Activated T-cell treated with anti-CD3 and anti-CD28 coated beads, Interleukin-2, amount 50 U/mL, for 4 hours (primary cell): Measurements from ENCODE around the gene NDUFA7. TPM values are rescaled to one million over a fixed set of nuclear protein-coding genes. Genes with fewer than 3 reads are reported as not detected.
A peak's percentile ranks its signal among the peaks of the same experiment; 100 is the strongest.

Source experiments
- ATAC-seq, 2 donors: fragments of 200-7000 bp; cut with Tn5 transposase; one replicate each; pipeline ENCODE4 v1.10.0; 2021
- DNase-seq: peaks from one replicate; pipeline ENCODE4 v3.0.0-alpha.2; 2020
- H3K27me3 Mint-ChIP-seq: one replicate; pipeline ENCODE4 v1.8.0; 2021; ENCODE audit warnings: low read depth, mixed read lengths
- H3K36me3 Mint-ChIP-seq: one replicate; pipeline ENCODE4 v1.8.0; 2022; ENCODE audit warnings: mixed read lengths; ENCODE audit not compliant: insufficient read depth
- H3K4me1 Mint-ChIP-seq: one replicate; pipeline ENCODE4 v1.8.0; 2021; ENCODE audit warnings: low read depth, mixed read lengths
- H3K4me3 Mint-ChIP-seq: one replicate; pipeline ENCODE4 v1.8.0; 2021; ENCODE audit warnings: mild to moderate bottlenecking, moderate library complexity, mixed read lengths
- H3K9me3 Mint-ChIP-seq: one replicate; pipeline ENCODE4 v1.8.0; 2021; ENCODE audit warnings: mixed read lengths
- total RNA-seq, 3 donors: library from RNA; stranded (reverse); gene quantifications; one replicate each; pipeline ENCODE4 v1.2.1, GENCODE V29; 2021

NDUFA7 gene
- total RNA-seq, 3 donors from 2014 or later = 81.8 to 96.8 (median 93.0) TPM

DNA sequence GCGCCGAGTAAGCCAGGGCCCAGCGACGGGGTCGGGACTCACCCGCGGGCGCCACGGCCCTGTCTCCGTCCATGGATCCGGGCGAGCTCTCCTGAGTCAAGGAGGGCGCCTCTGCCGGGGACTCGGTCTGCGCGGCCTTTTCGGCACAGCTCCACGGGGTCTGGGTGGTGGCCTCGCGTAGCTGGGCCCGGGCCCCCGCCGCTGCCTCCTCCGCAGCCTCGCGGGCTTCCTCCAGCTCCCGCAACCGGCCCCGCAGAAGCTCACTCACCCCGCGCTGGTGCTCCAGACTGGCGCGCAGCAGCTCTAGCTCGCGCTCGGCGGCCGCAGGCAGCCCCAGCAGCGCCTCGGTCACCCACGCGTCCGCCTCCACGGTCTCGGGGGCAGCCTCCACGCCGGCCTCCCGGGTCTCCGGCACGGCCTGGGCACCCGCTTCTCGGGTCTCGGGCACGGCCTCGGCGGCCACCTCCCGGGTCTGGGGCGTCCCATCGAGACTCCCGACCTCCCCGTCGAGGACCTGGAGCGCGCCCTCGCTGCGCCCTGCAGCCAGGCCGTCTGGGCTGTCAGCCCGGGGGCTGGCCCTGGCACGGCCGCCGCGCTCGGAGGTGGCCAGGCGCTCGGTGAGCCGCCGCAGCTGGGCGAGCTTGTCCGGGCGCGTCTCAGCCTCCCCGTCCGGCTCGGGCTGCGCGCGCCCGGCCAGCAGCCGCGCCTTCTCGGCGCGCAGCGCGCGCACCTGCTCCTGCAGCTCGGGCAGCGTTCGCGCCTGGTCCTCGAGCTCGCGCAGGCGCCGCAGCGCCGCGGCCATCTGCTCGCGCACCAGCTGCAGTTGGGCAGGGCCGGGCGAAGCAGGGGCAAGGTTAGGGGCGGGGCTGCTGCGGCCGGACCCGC lies 13.5 kb upstream of the NDUFA7 start:
- Mint-ChIP-seq H3K27me3 (peaks cover 32% of the 10 kb centered on the region), H3K9me3 (no peaks in the 10 kb centered on the region), H3K36me3 (no peaks in the 10 kb centered on the region), H3K4me3 (no peak overlapping the region), H3K4me1 (peaks cover 4% of the 10 kb centered on the region)
- ATAC-seq = peak; percentile 68 to 78
- DNase-seq = no peak

DNA sequence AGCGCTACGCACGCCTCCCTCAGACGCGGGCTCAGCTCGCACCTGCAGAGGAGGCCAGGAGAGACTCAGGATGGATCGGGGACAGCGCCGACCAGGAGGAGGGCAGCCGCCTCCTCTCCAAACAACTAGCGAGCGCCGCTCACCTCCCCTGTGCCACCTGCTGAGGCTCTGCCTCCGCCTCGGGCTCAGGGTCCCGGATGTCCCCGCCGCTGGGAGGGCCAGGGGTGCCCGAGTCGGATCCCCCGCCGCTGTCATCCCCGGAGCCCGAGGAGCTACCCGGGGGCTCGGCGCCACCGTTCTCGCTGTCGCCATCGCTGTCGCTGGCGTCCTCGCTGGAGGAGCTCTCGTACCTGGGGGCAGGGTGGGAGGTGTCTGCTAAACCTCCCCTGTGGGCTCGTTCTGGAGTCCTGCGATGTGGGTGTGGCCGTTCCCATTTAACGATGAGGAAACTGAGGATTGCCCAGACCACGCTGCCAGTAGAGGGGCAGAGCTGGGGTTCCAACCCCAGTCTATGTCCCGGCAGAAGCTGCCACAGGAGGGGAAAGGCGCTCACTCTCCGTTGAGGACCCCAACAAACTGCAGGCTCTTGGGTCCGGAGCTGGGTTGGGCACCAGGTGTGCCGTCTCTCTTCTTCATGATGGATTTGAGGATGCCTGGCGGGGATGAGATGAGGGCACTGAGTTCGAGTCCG lies 12.7 kb upstream of the NDUFA7 start:
- no peaks in the 10 kb centered on the region for H3K9me3 Mint-ChIP-seq
- peaks cover 30% of the 10 kb centered on the region for H3K27me3 Mint-ChIP-seq
- no peak for DNase-seq
- no peaks in the 10 kb centered on the region for H3K36me3 Mint-ChIP-seq
- H3K4me1 Mint-ChIP-seq = peaks cover 4% of the 10 kb centered on the region
- no peak for ATAC-seq
- H3K4me3 Mint-ChIP-seq = no peak overlapping the region

DNA sequence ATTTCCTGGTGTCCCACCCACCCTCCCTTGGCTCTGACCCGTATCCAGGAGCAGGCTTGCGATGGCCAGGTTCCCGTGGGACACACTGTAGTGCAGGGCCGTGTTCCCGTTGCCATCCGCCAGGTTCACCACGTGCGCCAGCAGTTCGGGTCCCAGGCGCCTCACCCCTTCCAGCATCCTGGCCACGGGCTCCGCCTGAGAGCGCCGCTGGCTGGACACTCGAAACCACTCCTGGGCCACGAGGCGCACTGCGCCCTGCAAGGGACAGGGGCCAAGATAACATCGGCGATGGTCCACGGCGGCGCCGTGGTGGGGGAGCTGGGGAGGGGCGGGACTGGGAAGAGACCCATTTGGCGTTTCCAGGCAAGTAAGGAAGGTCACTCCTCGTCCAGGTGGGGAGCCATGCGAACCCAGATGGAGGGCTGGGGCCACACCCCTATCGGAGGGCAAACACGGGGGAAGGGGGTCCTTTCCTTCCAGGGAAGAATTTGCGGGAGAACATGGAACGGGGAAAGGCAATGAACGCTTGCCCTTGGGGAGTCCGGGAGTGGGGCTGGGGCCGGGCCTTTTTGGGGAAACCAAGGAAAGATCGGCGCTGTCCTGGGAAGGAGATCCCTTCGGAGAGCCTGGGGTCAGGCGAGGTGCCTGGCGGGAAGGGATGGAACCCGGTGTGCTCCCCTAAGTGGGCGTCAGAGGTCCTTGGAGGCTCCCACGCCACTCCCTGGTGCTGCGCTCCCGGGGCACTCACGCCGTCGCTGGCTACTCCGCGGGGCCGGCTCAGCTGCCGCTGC lies 12.0 kb upstream of the NDUFA7 start:
- Mint-ChIP-seq H3K27me3 (peaks cover 25% of the 10 kb centered on the region), H3K36me3 (no peaks in the 10 kb centered on the region), H3K4me3 (no peak overlapping the region), H3K4me1 (peaks cover 4% of the 10 kb centered on the region), H3K9me3 (no peaks in the 10 kb centered on the region)
- no peak for ATAC-seq
- DNase-seq = no peak

DNA sequence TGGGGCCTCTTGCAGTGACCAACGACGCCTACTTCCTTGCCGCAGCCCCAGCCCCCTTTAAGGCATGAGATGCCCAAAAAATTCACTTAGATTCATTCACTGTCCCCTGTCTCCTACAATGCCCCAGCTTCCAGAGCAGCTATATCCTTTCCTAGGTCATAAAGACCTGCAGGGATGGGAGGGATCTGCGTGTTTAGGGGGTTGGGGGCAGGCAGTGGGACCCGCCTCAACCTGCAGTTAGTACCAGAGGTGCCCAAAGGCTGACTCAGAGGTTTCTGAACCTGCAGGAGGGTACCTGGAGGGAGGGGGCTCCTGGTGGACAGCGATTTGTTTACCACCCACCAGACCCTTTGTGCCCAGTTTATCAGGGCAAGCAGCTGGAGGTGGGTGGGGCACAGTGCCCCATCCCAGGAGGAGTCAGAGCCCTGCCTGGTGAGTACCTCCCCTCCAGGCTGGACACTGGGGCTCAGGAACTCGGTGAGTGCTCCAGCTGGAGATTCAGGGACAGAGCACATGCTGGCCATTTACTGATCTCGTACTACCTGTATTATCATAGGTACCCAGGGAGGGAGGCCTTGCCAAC lies 10.2 kb upstream of the NDUFA7 start:
- Mint-ChIP-seq H3K36me3 (no peaks in the 10 kb centered on the region), H3K9me3 (no peaks in the 10 kb centered on the region), H3K27me3 (peaks cover 11% of the 10 kb centered on the region), H3K4me3 (no peak overlapping the region), H3K4me1 (peaks cover 4% of the 10 kb centered on the region)
- no peak for DNase-seq
- no peak for ATAC-seq

DNA sequence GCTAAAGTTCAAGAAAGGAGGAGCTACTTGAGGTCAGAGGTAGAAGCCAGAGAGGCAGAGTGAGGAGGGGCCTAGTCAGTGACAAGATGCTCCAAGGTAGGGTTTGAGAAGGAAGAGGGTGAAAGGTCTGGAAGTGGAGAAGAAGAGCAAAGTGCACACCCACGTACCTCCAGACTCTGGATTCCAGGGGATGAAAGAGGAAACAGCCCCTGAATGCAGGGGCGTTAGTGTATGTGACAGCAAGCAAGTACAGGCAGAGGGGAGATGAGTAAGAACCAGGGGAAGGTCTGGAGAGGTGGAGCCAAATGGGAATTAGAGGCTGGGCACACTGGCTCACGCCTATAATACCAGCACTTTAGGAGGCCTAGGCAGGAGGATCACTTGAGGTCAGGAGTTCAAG lies 8.8 kb upstream of the NDUFA7 start:
- Mint-ChIP-seq H3K27me3 (peaks cover 4% of the 10 kb centered on the region), H3K4me3 (no peak overlapping the region), H3K36me3 (no peaks in the 10 kb centered on the region), H3K4me1 (no peaks in the 10 kb centered on the region), H3K9me3 (no peaks in the 10 kb centered on the region)
- DNase-seq (no peak), ATAC-seq (no peak)

DNA sequence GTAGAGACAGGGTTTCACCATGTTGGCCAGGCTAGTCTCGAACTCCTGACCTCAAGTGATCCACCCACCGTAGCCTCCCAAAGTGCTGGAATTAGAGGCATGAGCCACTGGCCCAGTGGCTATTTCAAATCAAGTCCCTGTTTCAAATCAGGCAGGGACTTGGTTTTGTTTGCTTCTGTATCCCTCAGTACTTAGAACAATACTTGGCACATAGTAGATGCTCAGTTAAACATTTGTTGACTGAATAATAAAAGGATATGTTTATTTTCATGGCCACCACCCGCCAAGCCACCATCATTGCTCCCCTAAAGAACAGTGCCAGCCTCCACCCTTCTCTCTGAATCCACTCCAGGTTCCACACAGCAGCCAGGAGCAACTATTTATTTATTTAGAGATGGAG lies 4.3 kb upstream of the NDUFA7 start:
- DNase-seq = no peak
- H3K4me1 Mint-ChIP-seq = peaks cover 18% of the 10 kb centered on the region
- peaks cover 12% of the 10 kb centered on the region for H3K36me3 Mint-ChIP-seq
- ATAC-seq = no peak
- H3K4me3 Mint-ChIP-seq = no peak overlapping the region
- H3K9me3 Mint-ChIP-seq = no peaks in the 10 kb centered on the region
- no peaks in the 10 kb centered on the region for H3K27me3 Mint-ChIP-seq

DNA sequence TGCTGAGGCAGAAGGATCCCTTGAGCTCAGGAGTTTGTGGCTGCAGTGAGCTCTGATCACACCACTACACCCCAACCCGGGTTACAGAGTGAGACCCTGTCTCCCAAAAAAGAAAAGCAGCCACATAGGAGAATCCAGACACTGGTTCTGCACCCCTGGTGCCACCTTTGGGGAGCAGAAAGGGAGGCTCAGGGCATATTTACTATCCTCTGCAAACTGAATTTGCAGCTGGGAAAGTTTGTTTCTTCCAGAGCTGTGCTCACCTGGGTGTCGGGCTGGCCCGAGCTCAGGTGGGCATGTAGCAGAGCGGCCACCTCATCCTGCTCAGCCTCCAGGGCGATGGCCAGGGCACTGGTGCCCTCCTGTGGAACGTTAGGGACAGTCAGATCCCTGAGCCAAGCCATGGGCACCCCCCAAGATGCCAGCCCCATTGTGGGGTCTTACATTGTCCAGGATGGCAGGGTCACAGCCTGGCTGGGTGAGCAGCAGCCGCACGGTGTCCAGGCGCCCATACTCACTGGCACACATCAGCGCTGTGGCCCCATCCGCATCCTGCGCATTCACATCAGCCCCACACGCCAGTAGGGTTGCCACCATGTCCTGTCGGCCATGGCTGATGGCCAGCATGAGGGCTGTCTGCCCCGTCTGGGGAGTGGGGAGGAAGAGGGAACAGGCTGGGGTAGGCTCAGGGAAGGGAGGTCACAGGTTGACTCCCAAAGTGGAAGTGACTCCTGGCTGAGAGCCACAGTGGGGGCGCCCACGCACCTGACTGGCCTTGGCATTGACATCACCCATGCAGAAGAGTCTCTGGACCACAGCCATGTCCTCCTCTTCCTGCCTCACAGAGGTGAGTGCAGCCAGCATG lies 3.2 kb upstream of the NDUFA7 start:
- H3K9me3 Mint-ChIP-seq = no peaks in the 10 kb centered on the region
- peak overlapping the region; percentile 100 for H3K4me3 Mint-ChIP-seq
- ATAC-seq = peak in 1 of 2 donors; percentile 1
- H3K36me3 Mint-ChIP-seq = peaks cover 12% of the 10 kb centered on the region
- DNase-seq = no peak
- no peaks in the 10 kb centered on the region for H3K27me3 Mint-ChIP-seq
- H3K4me1 Mint-ChIP-seq = peaks cover 25% of the 10 kb centered on the region

DNA sequence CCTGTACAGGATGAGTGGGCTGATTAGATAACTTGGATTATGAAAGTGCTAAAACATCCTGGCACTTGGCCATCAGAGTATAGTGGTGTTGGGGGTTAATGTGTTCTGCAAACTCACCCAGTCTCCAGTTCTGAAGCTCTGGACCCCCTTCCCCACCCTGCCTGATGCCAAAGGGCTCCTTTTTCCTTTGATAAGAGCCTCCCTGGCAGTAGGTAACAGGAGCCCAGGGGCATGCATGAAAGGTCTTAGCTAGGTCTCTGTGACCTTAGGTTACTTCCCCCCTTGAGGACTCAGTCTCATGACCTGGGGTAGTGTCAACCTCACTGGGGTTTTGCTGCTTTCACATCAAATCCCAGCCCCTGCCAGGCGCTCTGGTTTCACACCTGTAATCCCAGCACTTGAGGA lies 2.6 kb upstream of the NDUFA7 start:
- H3K4me3 Mint-ChIP-seq = peak overlapping the region; percentile 100

DNA sequence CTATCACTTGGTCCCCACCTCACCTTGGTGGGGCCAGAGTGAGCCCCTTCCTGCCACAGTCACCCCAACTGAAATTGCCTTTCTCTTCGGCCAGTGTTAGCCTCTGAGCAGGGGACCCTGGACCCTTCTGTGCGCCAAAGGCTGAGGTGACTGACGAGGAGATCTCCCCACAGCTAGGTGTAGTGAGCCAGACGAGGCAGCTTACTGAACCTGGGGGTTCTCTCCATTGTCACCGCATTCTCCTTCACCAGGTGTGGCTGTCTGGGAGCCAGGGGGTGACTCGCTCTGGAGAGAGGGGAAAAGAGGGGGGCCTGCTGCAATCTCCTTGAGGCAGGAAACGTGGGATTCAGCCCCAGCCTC lies 1.4 kb upstream of the NDUFA7 start:
- Mint-ChIP-seq H3K36me3 (peaks cover 12% of the 10 kb centered on the region), H3K9me3 (no peaks in the 10 kb centered on the region), H3K27me3 (no peaks in the 10 kb centered on the region), H3K4me1 (peaks cover 29% of the 10 kb centered on the region), H3K4me3 (peak overlapping the region; percentile 100)
- DNase-seq (no peak), ATAC-seq (no peak)

More for the DNA sequence above, 2.6 kb upstream of the NDUFA7 start:
- Mint-ChIP-seq H3K9me3 (no peaks in the 10 kb centered on the region), H3K4me1 (peaks cover 29% of the 10 kb centered on the region), H3K36me3 (peaks cover 12% of the 10 kb centered on the region), H3K27me3 (no peaks in the 10 kb centered on the region)
- DNase-seq = no peak
- no peak for ATAC-seq

DNA sequence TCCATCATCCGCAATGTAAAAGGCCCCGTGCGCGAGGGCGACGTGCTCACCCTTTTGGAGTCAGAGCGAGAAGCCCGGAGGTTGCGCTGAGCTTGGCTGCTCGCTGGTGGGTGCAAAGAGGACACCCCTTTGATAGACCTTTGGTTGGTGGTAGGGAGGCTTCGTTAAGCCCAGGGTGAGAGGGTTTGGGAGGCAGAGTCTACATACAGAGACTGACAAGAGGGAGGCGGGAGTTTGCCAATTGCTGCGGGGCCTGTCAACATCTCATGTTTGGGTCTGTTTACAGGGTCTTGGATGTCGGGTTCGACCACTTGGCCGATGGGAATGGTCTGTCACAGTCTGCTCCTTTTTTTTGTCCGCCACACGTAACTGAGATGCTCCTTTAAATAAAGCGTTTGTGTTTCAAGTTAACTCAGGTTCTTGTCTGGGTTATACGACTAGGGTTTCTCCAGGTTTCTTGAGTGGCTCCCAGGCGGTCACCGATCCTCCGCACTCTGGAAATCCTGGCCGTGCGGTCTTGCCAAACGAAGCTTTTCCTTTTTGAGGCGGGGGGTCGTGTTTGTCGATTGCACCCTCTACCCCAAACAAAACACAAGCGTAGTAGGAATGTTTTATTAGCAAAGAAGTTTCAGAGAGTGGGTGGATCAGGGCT lies 937 bp upstream of the NDUFA7 start:
- Mint-ChIP-seq H3K9me3 (no peaks in the 10 kb centered on the region), H3K27me3 (no peaks in the 10 kb centered on the region), H3K36me3 (peaks cover 12% of the 10 kb centered on the region), H3K4me3 (peak overlapping the region; percentile 100), H3K4me1 (peaks cover 29% of the 10 kb centered on the region)
- ATAC-seq (peak in 1 of 2 donors; percentile 2), DNase-seq (no peak)

DNA sequence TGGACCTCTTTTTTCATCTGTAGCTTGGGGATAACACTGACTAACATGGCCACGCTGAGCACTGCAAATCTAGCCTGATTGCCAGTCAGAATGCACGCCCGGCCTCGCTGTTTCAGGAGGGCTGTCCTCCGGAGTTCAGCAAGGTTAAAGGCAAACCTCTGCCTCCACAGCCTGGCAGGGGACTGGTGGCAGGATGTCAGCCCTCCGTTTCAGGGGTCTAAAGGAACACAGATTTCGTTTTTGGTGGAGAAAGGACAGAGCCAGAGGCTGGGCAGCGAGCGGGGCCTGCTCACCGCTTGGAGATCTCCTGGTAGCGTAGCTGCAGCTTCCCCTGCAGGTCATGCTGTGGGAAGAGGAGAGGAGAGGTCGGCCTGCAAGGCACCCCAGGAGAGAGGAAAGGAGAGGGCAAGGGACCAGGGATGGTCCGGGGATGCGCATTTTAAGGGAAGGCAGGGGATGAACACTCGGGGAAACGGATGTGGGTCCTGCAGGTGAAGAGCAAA lies 560 bp downstream of the NDUFA7 start:
- peak overlapping the region; percentile 100 for H3K4me3 Mint-ChIP-seq
- peak; percentile 6 to 9 for ATAC-seq
- H3K36me3 Mint-ChIP-seq = peaks cover 13% of the 10 kb centered on the region
- no peaks in the 10 kb centered on the region for H3K27me3 Mint-ChIP-seq
- no peaks in the 10 kb centered on the region for H3K9me3 Mint-ChIP-seq
- no peak for DNase-seq
- H3K4me1 Mint-ChIP-seq = peaks cover 29% of the 10 kb centered on the region

DNA sequence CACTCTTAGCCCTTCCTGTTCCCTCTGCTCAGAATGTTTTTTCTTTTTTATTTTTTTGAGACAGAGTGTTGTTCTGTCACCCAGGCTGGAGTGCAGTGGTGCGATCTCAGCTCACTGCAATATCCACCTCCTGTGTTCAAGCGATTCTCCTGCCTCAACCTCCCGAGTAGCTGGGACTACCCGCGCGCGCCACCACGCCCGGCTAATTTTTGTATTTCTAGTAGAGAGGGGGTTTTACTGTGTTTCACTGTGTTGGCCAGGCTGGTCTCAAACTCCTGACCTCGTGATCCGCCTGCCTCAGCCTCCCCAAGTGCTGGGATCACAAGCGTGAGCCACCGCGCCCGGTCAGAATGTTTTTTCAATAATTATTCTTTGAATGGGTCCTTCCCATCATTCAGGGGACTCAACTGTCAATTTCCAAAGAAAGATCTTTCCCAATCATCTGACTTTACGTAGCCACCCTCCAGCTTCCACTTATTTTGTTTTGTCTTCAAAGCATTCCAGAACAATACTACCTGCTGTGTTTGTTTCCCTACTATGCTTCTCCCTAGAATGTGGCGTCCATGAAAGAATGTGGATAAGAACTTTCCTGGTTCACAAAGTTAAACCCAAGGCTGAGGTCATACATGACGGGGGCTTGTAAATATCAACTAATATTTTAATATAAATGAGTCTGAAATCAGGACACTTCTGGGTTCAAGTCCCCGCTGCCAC lies 1.2 kb downstream of the NDUFA7 start:
- DNase-seq (no peak), ATAC-seq (no peak)
- H3K27me3 Mint-ChIP-seq = no peaks in the 10 kb centered on the region
- no peaks in the 10 kb centered on the region for H3K9me3 Mint-ChIP-seq
- peaks cover 15% of the 10 kb centered on the region for H3K36me3 Mint-ChIP-seq
- peaks cover 29% of the 10 kb centered on the region for H3K4me1 Mint-ChIP-seq
- H3K4me3 Mint-ChIP-seq = peak overlapping the region; percentile 100
